Calu3 (cell line): Measurements from ENCODE around the gene GPATCH8. TPM values are rescaled to one million over a fixed set of nuclear protein-coding genes. Genes with fewer than 3 reads are reported as not detected.

Experiments
- BruUV-seq: library from RNA; stranded (reverse); fragments of 400-500 nt; replicated peaks from 2 replicates; lab custom pipeline; 2021; lab: Mats Ljungman, UMichigan
- CTCF ChIA-PET: fragments of 300-600 bp; sonication (Branson Sonifier 250); formaldehyde crosslinking; loops from one replicate; lab custom pipeline; 2022; ENCODE audit warnings: antibody characterized with exemption; lab: Charles Lee
- DNase-seq: peaks from one replicate; pipeline ENCODE4 v3.0.0; 2022
- H3K27ac Mint-ChIP-seq: one replicate; pipeline ENCODE4 v1.8.0; 2022; ENCODE audit warnings: mixed read lengths; ENCODE audit not compliant: unreplicated experiment
- H3K27me3 Mint-ChIP-seq: one replicate; pipeline ENCODE4 v1.8.0; 2022; ENCODE audit warnings: mixed read lengths; ENCODE audit not compliant: unreplicated experiment
- H3K36me3 Mint-ChIP-seq: one replicate; pipeline ENCODE4 v1.8.0; 2022; ENCODE audit warnings: mild to moderate bottlenecking, moderate library complexity, mixed read lengths; ENCODE audit not compliant: insufficient read depth, unreplicated experiment
- H3K4me1 Mint-ChIP-seq: one replicate; pipeline ENCODE4 v1.8.0; 2022; ENCODE audit warnings: mild to moderate bottlenecking, low read depth, mixed read lengths; ENCODE audit not compliant: unreplicated experiment
- H3K4me3 Mint-ChIP-seq: one replicate; pipeline ENCODE4 v1.8.0; 2022; ENCODE audit warnings: mild to moderate bottlenecking, low read depth, moderate library complexity, mixed read lengths; ENCODE audit not compliant: unreplicated experiment
- H3K9me3 Mint-ChIP-seq: one replicate; pipeline ENCODE4 v1.8.0; 2022; ENCODE audit warnings: low read depth, mixed read lengths; ENCODE audit not compliant: unreplicated experiment
- CTCF ChIP-seq: fragments of 200-600 bp; IDR thresholded peaks from one replicate; pipeline ENCODE4 v1.8.0; 2022; ENCODE audit warnings: antibody characterized with exemption; ENCODE audit not compliant: unreplicated experiment
- intact Hi-C: fragments of 100-400 bp; cut with micrococcal nuclease; formaldehyde crosslinking; loops from one replicate; pipeline ENCODE4 v1.10.0; 2022; ENCODE audit not compliant: unreplicated experiment
- total RNA-seq: library from RNA; stranded (reverse); gene quantifications from 2 replicates; pipeline ENCODE4 v1.2.3, GENCODE V29; 2022

Gene GPATCH8
- total RNA-seq, 1 experiment from 2014 or later, result 60.1 TPM

- intact Hi-C loops, result loop anchor here (2.0 kb wide), 1 partner anchor 122 kb away; no protein-coding TSS in a partner anchor
- BruUV-seq, result no TSS peak
- peak; percentile 26 for DNase-seq
- H3K9me3 Mint-ChIP-seq, result no peaks in the 10 kb centered on the region
- peaks cover 41% of the 10 kb centered on the region for H3K36me3 Mint-ChIP-seq
- CTCF ChIA-PET, result interaction anchor here (1.3 to 1.4 kb wide), 2 partner anchors 123 kb away, joined by 3 to 4 read pairs; no protein-coding TSS in a partner anchor
- no peak for TF ChIP-seq CTCF
- peak overlapping the region; percentile 30 for H3K27ac Mint-ChIP-seq
- no peak overlapping the region for H3K4me3 Mint-ChIP-seq
- no peaks in the 10 kb centered on the region for H3K4me1 Mint-ChIP-seq
- H3K27me3 Mint-ChIP-seq, result no peaks in the 10 kb centered on the region
Observed at GRCh38 chr17:44400226-44400847, 102.9 kb downstream of the GPATCH8 start.

- Mint-ChIP-seq H3K27me3 (no peaks in the 10 kb centered on the region), H3K27ac (no peak overlapping the region), H3K4me1 (no peaks in the 10 kb centered on the region), H3K36me3 (peaks cover 38% of the 10 kb centered on the region), H3K9me3 (no peaks in the 10 kb centered on the region), H3K4me3 (no peak overlapping the region)
- TF ChIP-seq CTCF, result no peak
- DNase-seq, result no peak
- no TSS peak for BruUV-seq
- CTCF ChIA-PET, result interaction anchor here (0.6 to 1.3 kb wide), 4 partner anchors 46 to 124 kb away, joined by 3 to 5 read pairs (median 4); no protein-coding TSS in a partner anchor
- intact Hi-C loops, result no loop called here
Observed at GRCh38 chr17:44398692-44399691, 104.2 kb downstream of the GPATCH8 start.

- Mint-ChIP-seq H3K27ac (peak overlapping the region; percentile 16), H3K4me1 (no peaks in the 10 kb centered on the region), H3K4me3 (no peak overlapping the region), H3K27me3 (no peaks in the 10 kb centered on the region), H3K36me3 (peaks cover 40% of the 10 kb centered on the region), H3K9me3 (no peaks in the 10 kb centered on the region)
- no TSS peak for BruUV-seq
- intact Hi-C loops, result no loop called here
- DNase-seq, result no peak
- CTCF ChIA-PET, result interaction anchor here (0.7 to 0.8 kb wide), 2 partner anchors 48 to 126 kb away, joined by 3 to 4 read pairs; no protein-coding TSS in a partner anchor
- TF ChIP-seq CTCF, result no peak
Observed at GRCh38 chr17:44397479-44398440, 105.4 kb downstream of the GPATCH8 start.
